Measurements from ENCODE around the gene CELSR1. TPM values are rescaled to one million over a fixed set of nuclear protein-coding genes. Genes with fewer than 3 reads are reported as not detected.

Gene CELSR1
- total and polyA plus RNA-seq, 2 donors from 2014 or later = 15.7 to 49.9 TPM

DNA sequence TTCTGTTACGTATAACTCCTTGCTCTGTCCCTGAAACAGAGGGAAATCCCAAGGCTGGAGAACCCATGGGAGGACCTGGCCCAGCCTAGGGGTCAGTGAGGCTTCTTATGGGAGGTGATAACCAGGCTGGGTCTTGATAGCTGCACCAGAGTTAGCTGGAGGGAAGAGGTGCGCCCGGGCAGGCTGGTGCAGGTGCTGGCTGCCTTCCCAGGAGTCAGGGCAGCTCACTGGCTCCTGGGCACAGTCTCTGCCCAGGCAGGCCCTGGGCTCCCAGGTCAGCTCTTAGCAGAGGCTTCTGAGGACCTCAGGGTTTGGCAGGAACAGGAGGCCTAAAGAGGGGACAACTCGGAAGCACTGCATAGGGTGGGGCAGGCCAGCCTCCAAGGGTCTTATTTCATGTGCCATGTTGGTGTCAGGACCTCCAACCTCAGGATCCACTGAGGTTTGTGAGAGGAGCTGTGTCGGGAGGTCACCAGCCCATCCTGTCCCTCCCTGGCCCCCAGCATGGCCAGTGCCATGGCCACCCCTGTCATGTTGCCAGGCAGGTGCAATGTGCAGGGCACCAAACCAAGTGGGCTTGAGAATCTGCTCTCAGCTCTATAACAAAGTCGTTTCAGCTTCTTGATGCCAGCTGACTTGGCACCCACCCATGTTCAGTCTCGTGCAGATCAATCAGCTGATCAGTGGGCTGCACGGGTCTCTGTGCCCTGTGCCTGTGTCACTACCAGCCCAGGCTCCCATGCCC lies 20.5 kb upstream of the CELSR1 start:
- Histone ChIP-seq H3K9ac (ENCODE audit: low read length in 3 of 3) (no peak overlapping the region), H3K36me3 (ENCODE audit: control insufficient read depth in 2 of 3, insufficient read depth in 3 of 3, low read length in 3 of 3) (no peaks in the 10 kb centered on the region), H3K27ac (ENCODE audit: low read depth in 2 of 2, low read length in 2 of 2) (no peak overlapping the region), H3K9me3 (ENCODE audit: control insufficient read depth in 2 of 3, insufficient read depth in 1 of 3, low read length in 3 of 3) (no peaks in the 10 kb centered on the region), H3K4me3 (ENCODE audit: low read length in 3 of 3) (no peak overlapping the region), H3K27me3 (ENCODE audit: control insufficient read depth, insufficient read depth, low read length) (no peaks in the 10 kb centered on the region), H3K4me1 (ENCODE audit: control insufficient read depth in 2 of 3, insufficient read depth in 2 of 3, low read depth in 1 of 3, low read length in 3 of 3) (peaks cover 0 to 6% (median 6%) of the 10 kb centered on the region in 3 donors)
- DNase-seq (peak in 1 of 5 donors; percentile 66), FAIRE-seq (no peak)
- intact Hi-C loops (cut with DNase I) = no loop called here
- TF ChIP-seq, protein P1, sequence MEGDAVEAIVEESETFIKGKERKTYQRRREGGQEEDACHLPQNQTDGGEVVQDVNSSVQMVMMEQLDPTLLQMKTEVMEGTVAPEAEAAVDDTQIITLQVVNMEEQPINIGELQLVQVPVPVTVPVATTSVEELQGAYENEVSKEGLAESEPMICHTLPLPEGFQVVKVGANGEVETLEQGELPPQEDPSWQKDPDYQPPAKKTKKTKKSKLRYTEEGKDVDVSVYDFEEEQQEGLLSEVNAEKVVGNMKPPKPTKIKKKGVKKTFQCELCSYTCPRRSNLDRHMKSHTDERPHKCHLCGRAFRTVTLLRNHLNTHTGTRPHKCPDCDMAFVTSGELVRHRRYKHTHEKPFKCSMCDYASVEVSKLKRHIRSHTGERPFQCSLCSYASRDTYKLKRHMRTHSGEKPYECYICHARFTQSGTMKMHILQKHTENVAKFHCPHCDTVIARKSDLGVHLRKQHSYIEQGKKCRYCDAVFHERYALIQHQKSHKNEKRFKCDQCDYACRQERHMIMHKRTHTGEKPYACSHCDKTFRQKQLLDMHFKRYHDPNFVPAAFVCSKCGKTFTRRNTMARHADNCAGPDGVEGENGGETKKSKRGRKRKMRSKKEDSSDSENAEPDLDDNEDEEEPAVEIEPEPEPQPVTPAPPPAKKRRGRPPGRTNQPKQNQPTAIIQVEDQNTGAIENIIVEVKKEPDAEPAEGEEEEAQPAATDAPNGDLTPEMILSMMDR (IDR thresholded peaks at IDR 0.05; ENCODE audit: borderline replicate concordance, extremely low read depth, insufficient read depth) = no peak

DNA sequence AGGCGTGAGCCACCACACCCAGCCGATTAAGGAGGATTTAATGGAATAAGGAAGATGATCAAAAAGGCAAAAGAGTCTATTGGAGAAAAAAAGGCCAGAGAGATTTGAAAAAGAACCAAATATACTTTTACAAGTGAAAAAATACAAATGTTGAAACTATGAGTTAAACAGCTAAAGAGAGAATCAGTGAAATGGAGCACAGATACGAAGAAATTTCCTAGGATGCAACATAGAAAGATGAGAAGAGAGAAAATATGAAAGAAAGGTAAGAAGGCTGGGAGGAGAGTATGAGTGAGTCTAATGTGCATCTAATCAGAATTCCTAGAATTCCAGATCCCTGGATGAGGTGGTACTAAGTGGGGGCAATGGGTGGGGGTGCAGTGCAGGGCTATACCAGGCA lies 19.4 kb upstream of the CELSR1 start:
- no peaks in the 10 kb centered on the region for H3K9me3 ChIP-seq (ENCODE audit: control insufficient read depth in 2 of 3, insufficient read depth in 1 of 3, low read length in 3 of 3)
- no peaks in the 10 kb centered on the region for H3K36me3 ChIP-seq (ENCODE audit: control insufficient read depth in 2 of 3, insufficient read depth in 3 of 3, low read length in 3 of 3)
- no peak for DNase-seq
- H3K4me1 ChIP-seq (ENCODE audit: control insufficient read depth in 2 of 3, insufficient read depth in 2 of 3, low read depth in 1 of 3, low read length in 3 of 3) = peaks cover 0 to 6% (median 6%) of the 10 kb centered on the region in 3 donors
- no peak overlapping the region for H3K4me3 ChIP-seq (ENCODE audit: low read length in 3 of 3)
- TF ChIP-seq, protein P1 (IDR thresholded peaks at IDR 0.05; ENCODE audit: borderline replicate concordance, extremely low read depth, insufficient read depth) = no peak
- no peak for FAIRE-seq
- no peak overlapping the region for H3K27ac ChIP-seq (ENCODE audit: low read depth in 2 of 2, low read length in 2 of 2)
- H3K27me3 ChIP-seq (ENCODE audit: control insufficient read depth, insufficient read depth, low read length) = no peaks in the 10 kb centered on the region
- intact Hi-C loops (cut with DNase I) = no loop called here
- H3K9ac ChIP-seq (ENCODE audit: low read length in 3 of 3) = no peak overlapping the region

DNA sequence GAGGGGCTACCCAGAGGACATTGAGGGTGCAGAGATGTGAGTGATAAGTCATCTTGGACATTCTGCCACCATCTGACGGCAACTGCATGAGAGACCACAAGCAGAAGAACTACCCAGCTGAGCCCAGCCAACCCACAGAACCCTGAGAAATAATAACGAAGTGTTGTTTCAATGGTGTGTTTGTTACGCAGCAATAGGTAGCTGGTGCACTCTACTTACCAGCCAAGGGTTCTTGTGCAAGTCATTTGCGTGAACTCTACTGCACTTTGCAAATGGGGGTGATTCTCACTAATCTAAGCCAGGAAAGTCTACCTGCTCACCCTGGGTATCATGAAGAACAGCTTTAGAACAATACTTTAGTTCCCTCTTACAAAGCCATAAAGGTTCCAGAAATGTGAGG lies 15.8 kb upstream of the CELSR1 start:
- no peak overlapping the region for H3K27ac ChIP-seq (ENCODE audit: low read depth in 2 of 2, low read length in 2 of 2)
- no peaks in the 10 kb centered on the region for H3K27me3 ChIP-seq (ENCODE audit: control insufficient read depth, insufficient read depth, low read length)
- H3K9me3 ChIP-seq (ENCODE audit: control insufficient read depth in 2 of 3, insufficient read depth in 1 of 3, low read length in 3 of 3) = no peaks in the 10 kb centered on the region
- FAIRE-seq = no peak
- H3K4me1 ChIP-seq (ENCODE audit: control insufficient read depth in 2 of 3, insufficient read depth in 2 of 3, low read depth in 1 of 3, low read length in 3 of 3) = peaks cover 0 to 9% (median 4%) of the 10 kb centered on the region in 3 donors
- DNase-seq = peak in 1 of 5 donors; percentile 3
- TF ChIP-seq, protein P1 (IDR thresholded peaks at IDR 0.05; ENCODE audit: borderline replicate concordance, extremely low read depth, insufficient read depth) = no peak
- H3K9ac ChIP-seq (ENCODE audit: low read length in 3 of 3) = no peak overlapping the region
- H3K4me3 ChIP-seq (ENCODE audit: low read length in 3 of 3) = no peak overlapping the region
- intact Hi-C loops (cut with DNase I) = no loop called here
- H3K36me3 ChIP-seq (ENCODE audit: control insufficient read depth in 2 of 3, insufficient read depth in 3 of 3, low read length in 3 of 3) = no peaks in the 10 kb centered on the region

Measured in kidney (tissue), 14 donors.